K562 (cell line): ENCODE measurements around the gene HOXB7. TPM values are rescaled to one million over a fixed set of nuclear protein-coding genes. Genes with fewer than 3 reads are reported as not detected.
A peak's percentile ranks its signal among the peaks of the same experiment; 100 is the strongest.

Experiments used
- ATAC-seq: fragments of 200-7000 bp; cut with Tn5 transposase; 3 replicates; pipeline ENCODE4 v1.9.1; 2020; ENCODE audit warnings: moderate library complexity
- BruUV-seq: library from RNA; stranded (reverse); fragments of 400-500 nt; replicated peaks from 2 replicates; lab custom pipeline; 2021; lab: Mats Ljungman, UMichigan
- CTCF ChIA-PET: fragments of 300-600 bp; formaldehyde crosslinking; extraction: SDS; loops from one replicate; lab custom pipeline; 2021; ENCODE audit warnings: low intra/inter-chr PET ratio; lab: Yijun Ruan, JAX
- POLR2A ChIA-PET: fragments of 300-600, 350-650 bp; sonication (Branson Sonifier 250); formaldehyde crosslinking; extraction: SDS; loops from one replicate; lab custom pipeline; 2021; ENCODE audit warnings: antibody characterized with exemption, inconsistent platforms; lab: Yijun Ruan, JAX
- DNase-seq, 4 experiments: peaks; one replicate each; pipeline versions ENCODE4 v3.0.0 to v3.0.0-alpha.2; 2011 to 2018; ENCODE audit warnings: low spot score in 3 of 4, mixed read lengths in 3 of 4; ENCODE audit errors: extremely low read depth in 1 of 4
- FAIRE-seq: peaks from 2 replicates; lab custom pipeline; 2011; peaks lifted over from hg19 to GRCh38; lab: Jason Lieb, UNC
- H2AFZ ChIP-seq: 2 replicates; pipeline ENCODE4 v1.6.0; 2011; ENCODE audit warnings: low read depth, low read length, control low read depth, inconsistent platforms
- H3K27ac ChIP-seq: fragments of 200-600 bp; 3 replicates; pipeline ENCODE4 v1.8.0; 2011; ENCODE audit warnings: low read depth, mild to moderate bottlenecking, control low read depth, inconsistent platforms, low read length, moderate library complexity, mixed read lengths; ENCODE audit errors: extremely low read depth
- H3K27me3 ChIP-seq, 2 experiments: fragments of 300-600 bp in 1 of 2; 2 replicates in 1 of 2; 3 replicates in 1 of 2; pipeline versions ENCODE4 v1.6.0 to v1.8.0; 2011; ENCODE audit warnings: inconsistent platforms in 2 of 2, low read length in 2 of 2, mild to moderate bottlenecking in 1 of 2, mixed read lengths in 1 of 2, moderate library complexity in 1 of 2; ENCODE audit not compliant: control insufficient read depth in 2 of 2, insufficient read depth in 2 of 2
- H3K36me3 ChIP-seq: fragments of 300-600 bp; 3 replicates; pipeline ENCODE4 v1.8.0; 2011; ENCODE audit warnings: mild to moderate bottlenecking, low read length, inconsistent platforms; ENCODE audit not compliant: control insufficient read depth, insufficient read depth
- H3K4me1 ChIP-seq, 2 experiments: fragments of 200-600 bp in 1 of 2; replicated peaks in 1 of 2; 2 replicates in 1 of 2; 3 replicates in 1 of 2; pipeline versions ENCODE4 v1.5.1 to v1.8.0; 2011; ENCODE audit warnings: inconsistent platforms in 2 of 2, low read length in 2 of 2, mild to moderate bottlenecking in 1 of 2, mixed read lengths in 1 of 2, moderate library complexity in 1 of 2; ENCODE audit not compliant: control insufficient read depth in 2 of 2, insufficient read depth in 2 of 2
- H3K4me2 ChIP-seq: 2 replicates; pipeline ENCODE4 v1.6.1; 2011; ENCODE audit warnings: low read length, control low read depth, inconsistent platforms, mixed read lengths; ENCODE audit not compliant: insufficient read depth
- H3K4me3 ChIP-seq: fragments of 200-600 bp; sonication (generic), shearing (Covaris generic); 2 replicates; pipeline ENCODE4 v1.5.1; 2016; ENCODE audit warnings: control low read depth, inconsistent platforms
- H3K79me2 ChIP-seq: fragments of 200-600 bp; 3 replicates; pipeline ENCODE4 v1.8.0; 2011; ENCODE audit warnings: low read length, inconsistent platforms; ENCODE audit not compliant: control insufficient read depth, insufficient read depth
- H3K9ac ChIP-seq, 2 experiments: 2 replicates each; pipeline versions ENCODE4 v1.6.0 to v1.6.1; 2011; ENCODE audit warnings: low read depth in 2 of 2, low read length in 2 of 2, control low read depth in 1 of 2, inconsistent platforms in 1 of 2, mild to moderate bottlenecking in 1 of 2, mixed read lengths in 1 of 2; ENCODE audit not compliant: insufficient read depth in 1 of 2
- H3K9me1 ChIP-seq: one replicate; pipeline ENCODE4 v1.6.0; 2011; ENCODE audit warnings: inconsistent platforms, mild to moderate bottlenecking, low read length, moderate library complexity; ENCODE audit not compliant: control insufficient read depth, insufficient read depth
- H3K9me3 ChIP-seq: replicated peaks from 2 replicates; pipeline ENCODE4 v1.5.1; 2011; ENCODE audit warnings: low read depth, low read length, inconsistent platforms; ENCODE audit not compliant: control insufficient read depth, insufficient read depth
- H4K20me1 ChIP-seq: replicated peaks from 2 replicates; pipeline ENCODE4 v1.6.1; 2011; ENCODE audit warnings: low read length, inconsistent platforms, mixed read lengths; ENCODE audit not compliant: control insufficient read depth, insufficient read depth
- DDX20 ChIP-seq: fragments of 450-650 bp; IDR thresholded peaks from 2 replicates; pipeline ENCODE4 v1.6.1; 2016; ENCODE audit warnings: missing genetic modification characterization, low read depth, mild to moderate bottlenecking, missing compliant biosample characterization, moderate library complexity
- MIER1 ChIP-seq: fragments of 450-650 bp; IDR thresholded peaks from 2 replicates; pipeline ENCODE4 v1.6.1; 2016; ENCODE audit warnings: antibody characterized with exemption, mild to moderate bottlenecking, low read depth
- MTA2 ChIP-seq: fragments of 450-650 bp; IDR thresholded peaks from 2 replicates; pipeline ENCODE4 v1.6.1; 2016; ENCODE audit warnings: low read depth
- MYNN ChIP-seq, 2 experiments: sonication (generic); formaldehyde crosslinking in 1 of 2; IDR thresholded peaks; 2 replicates each; pipeline versions ENCODE4 v1.5.0 to v1.6.1; 2016 to 2020; ENCODE audit warnings: antibody characterized with exemption in 1 of 2, missing genetic modification reagents in 1 of 2
- POLR2B ChIP-seq: fragments of 450-650 bp; IDR thresholded peaks from 2 replicates; pipeline ENCODE4 v1.6.1; 2018; ENCODE audit warnings: low read depth; ENCODE audit not compliant: partially characterized antibody
- RCOR1 ChIP-seq, 2 experiments: IDR thresholded peaks; 2 replicates each; pipeline ENCODE4 v1.6.1; 2012; ENCODE audit warnings: low read depth in 2 of 2, low read length in 2 of 2, borderline replicate concordance in 1 of 2, improper control_type of control experiment in 1 of 2
- SRSF1 ChIP-seq: fragments of 200-400 bp; formaldehyde crosslinking; IDR thresholded peaks from 2 replicates; pipeline ENCODE4 v1.6.1; 2017; ENCODE audit warnings: mild to moderate bottlenecking, low read depth, low read length, moderate library complexity
- ZBTB8A ChIP-seq: fragments of 450-650 bp; IDR thresholded peaks from 2 replicates; pipeline ENCODE4 v1.6.1; 2018; ENCODE audit warnings: mild to moderate bottlenecking, moderate library complexity; ENCODE audit not compliant: partially characterized antibody
- ZNF3 ChIP-seq: fragments of 250-450 bp; sonication (Bioruptor Pico); IDR thresholded peaks from 2 replicates; pipeline ENCODE4 v1.5.0; 2021; ENCODE audit warnings: mild to moderate bottlenecking, moderate library complexity
- whole genome bisulfite sequencing: fragments of 100-300 bp; shearing (Covaris generic); methylation state at CpG from one replicate; pipeline ENCODE4 v1.1.6; 2016; ENCODE audit warnings: low coverage, mixed read lengths; ENCODE audit not compliant: insufficient coverage; ENCODE audit errors: missing lambda C conversion rate; 5-methylcytosine and 5-hydroxymethylcytosine counted together
- in situ Hi-C: fragments of 300-500 bp; cut with MboI; formaldehyde crosslinking; loops from 4 replicates; pipeline ENCODE4 v1.15.0; 2018; ENCODE audit warnings: inconsistent platforms, mixed read lengths
- intact Hi-C: fragments of 100-400 bp; cut with micrococcal nuclease; formaldehyde crosslinking; loops from 2 replicates; pipeline ENCODE4 v1.14.2; 2022
- polyA plus RNA-seq, 8 experiments: library from polyadenylated mRNA; depleted of rRNA in 4 of 8; stranded (reverse) in 5 of 8; unstranded in 3 of 8; fragments of >200 nt; fragmentation: Nextera tagmentation in 2 of 8; fragmentation: Illumina TruSeq in 1 of 8; extraction: Ambion mirVana in 2 of 8; extraction: Trizol in 1 of 8; gene quantifications; 2 replicates each; pipeline versions ENCODE4 v1.2.1 to v1.2.3, GENCODE V29; 2011 to 2014; ENCODE audit warnings: inconsistent platforms in 1 of 8, missing spikeins in 1 of 8
- total RNA-seq, 7 experiments: library from RNA; depleted of rRNA in 6 of 7; stranded (reverse); fragments of >200 nt in 6 of 7; fragmentation: Illumina TruSeq in 2 of 7; extraction: Trizol in 2 of 7; gene quantifications; 2 replicates each; pipeline versions ENCODE4 v1.2.1 to v1.2.3, GENCODE V29; 2011 to 2021; ENCODE audit warnings: low replicate concordance in 1 of 7
- TF ChIP-seq, protein P1 (sequence below): fragments of 450-650 bp; IDR thresholded peaks from 2 replicates; pipeline ENCODE4 v1.6.1; 2016; ENCODE audit warnings: missing biosample characterization, missing genetic modification characterization
- TF ChIP-seq, protein P2 (sequence below): sonication (generic); formaldehyde crosslinking; IDR thresholded peaks from 2 replicates; pipeline ENCODE4 v1.8.0; 2022; ENCODE audit warnings: mild to moderate bottlenecking, missing genetic modification reagents, borderline replicate concordance
- TF ChIP-seq, protein P3 (sequence below): fragments of 250-450 bp; sonication (Bioruptor Pico); IDR thresholded peaks from 2 replicates; pipeline ENCODE4 v1.8.0; 2021; ENCODE audit warnings: moderate library complexity, mild to moderate bottlenecking, inconsistent platforms
- TF ChIP-seq, protein P4 (sequence below): sonication (generic); formaldehyde crosslinking; IDR thresholded peaks from 2 replicates; pipeline ENCODE4 v1.9.0; 2022; ENCODE audit warnings: mild to moderate bottlenecking, missing genetic modification reagents

HOXB7 gene
- total and polyA plus RNA-seq, 9 of the 15 experiments (the other 6 are each of a cell fraction or from before 2014, with no cell fraction given): 5.5 to 16.7 (median 8.3) TPM

DNA sequence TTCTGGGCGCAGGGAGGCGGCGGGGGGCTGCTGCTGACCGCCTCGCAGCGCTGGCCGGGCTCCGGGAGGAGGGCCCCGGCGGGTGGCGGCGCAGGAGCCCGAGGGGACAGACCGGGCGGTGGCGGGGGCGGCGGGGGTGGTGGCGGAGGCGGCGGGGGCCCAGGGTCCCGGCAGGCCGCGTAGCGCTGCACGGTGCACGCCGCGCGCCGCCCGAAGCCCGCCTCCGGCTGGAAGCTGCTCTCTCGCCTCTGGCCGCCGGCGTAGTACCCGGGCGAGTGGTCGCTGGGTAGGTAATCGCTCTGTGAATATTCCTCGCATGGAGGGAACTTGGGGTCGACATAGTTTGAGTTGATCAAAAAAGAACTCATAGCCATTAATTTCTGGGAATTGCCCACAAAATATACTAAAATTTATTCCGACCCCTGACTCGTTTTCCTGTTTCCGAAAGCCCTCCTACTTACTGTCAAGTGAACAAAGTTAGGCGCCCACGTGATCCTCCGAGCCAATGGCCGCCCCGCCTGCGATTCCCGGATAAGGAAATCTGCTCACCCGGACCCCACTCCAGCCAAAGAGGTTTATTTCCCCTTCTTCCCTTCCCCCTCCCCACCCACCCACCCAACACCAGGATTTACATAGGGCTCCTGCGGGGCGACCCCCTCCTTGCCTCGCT lies 32.7 kb downstream of the HOXB7 start, which contains the start of gene HOXB4:
HOXB4 (minus strand) TSS at position 405 of the 670 bp plus-strand sequence; CDS start at position 374, 31 bp downstream.
- intact Hi-C loops (no loop called here), in situ Hi-C loops (no loop called here)
- peak within 1 kb of the TSS; percentile 95 for H3K27ac ChIP-seq
- under 1% methylated on average over 37 of the region's 58 CpGs for WGBS
- POLR2A ChIA-PET: interaction anchor here (0.6 to 1.2 kb wide), 5 partner anchors 15 to 75 kb away, joined by 3 to 5 read pairs (median 3); partner anchors contain the start of gene HOXB5
- no peaks in the 10 kb centered on the region for H4K20me1 ChIP-seq
- peak within 1 kb of the TSS; percentile 71 for H3K4me3 ChIP-seq
- H2AFZ ChIP-seq: peak within 1 kb of the TSS; percentile 61; the same call in 1 of the 2 replicates
- no TSS peak for BruUV-seq
- FAIRE-seq: peak; percentile 69
- peak; percentile 50 for ATAC-seq
- H3K9me3 ChIP-seq: no peaks in the 10 kb centered on the region
- H3K4me2 ChIP-seq: peak within 1 kb of the TSS; percentile 93
- no peaks in the 10 kb centered on the region for H3K27me3 ChIP-seq
- CTCF ChIA-PET: interaction anchor here (0.6 kb wide), 1 partner anchor 12 kb away, joined by 3 read pairs; no protein-coding TSS in a partner anchor
- peaks cover 43 to 53% of the 10 kb centered on the region in 2 experiments for H3K4me1 ChIP-seq
- peaks cover 98% of the 10 kb centered on the region for H3K79me2 ChIP-seq
- H3K9ac ChIP-seq: peak within 1 kb of the TSS; percentile 95 to 97
- DNase-seq: peak; percentile 87 to 95 (median 90)
- H3K9me1 ChIP-seq: no peaks in the 10 kb centered on the region
- H3K36me3 ChIP-seq: peaks cover 32% of the 10 kb centered on the region; the same call in 2 of the 3 replicates
- TF ChIP-seq RCOR1 (IDR thresholded peaks at IDR 0.05; ENCODE audit: borderline replicate concordance in 1 of 2, low read depth in 2 of 2, low read length in 2 of 2) (peak in 1 of 2 experiments; percentile 9; a peak in 1 of 4 replicates), MIER1 (no peak), MTA2 (no peak), ZBTB8A (no peak), DDX20 (no peak), MYNN (IDR thresholded peaks at IDR 0.05) (0 out of 2 replicates have a peak, but pooled peaks have one; percentile 2), MYNN (CRISPR knock-in tag; IDR thresholded peaks at IDR 0.05) (no peak), ZNF3 (CRISPR knock-in tag) (no peak), POLR2B (no peak), SRSF1 (no peak)
- TF ChIP-seq, protein P1, sequence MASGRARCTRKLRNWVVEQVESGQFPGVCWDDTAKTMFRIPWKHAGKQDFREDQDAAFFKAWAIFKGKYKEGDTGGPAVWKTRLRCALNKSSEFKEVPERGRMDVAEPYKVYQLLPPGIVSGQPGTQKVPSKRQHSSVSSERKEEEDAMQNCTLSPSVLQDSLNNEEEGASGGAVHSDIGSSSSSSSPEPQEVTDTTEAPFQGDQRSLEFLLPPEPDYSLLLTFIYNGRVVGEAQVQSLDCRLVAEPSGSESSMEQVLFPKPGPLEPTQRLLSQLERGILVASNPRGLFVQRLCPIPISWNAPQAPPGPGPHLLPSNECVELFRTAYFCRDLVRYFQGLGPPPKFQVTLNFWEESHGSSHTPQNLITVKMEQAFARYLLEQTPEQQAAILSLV: no peak
- TF ChIP-seq, protein P2, sequence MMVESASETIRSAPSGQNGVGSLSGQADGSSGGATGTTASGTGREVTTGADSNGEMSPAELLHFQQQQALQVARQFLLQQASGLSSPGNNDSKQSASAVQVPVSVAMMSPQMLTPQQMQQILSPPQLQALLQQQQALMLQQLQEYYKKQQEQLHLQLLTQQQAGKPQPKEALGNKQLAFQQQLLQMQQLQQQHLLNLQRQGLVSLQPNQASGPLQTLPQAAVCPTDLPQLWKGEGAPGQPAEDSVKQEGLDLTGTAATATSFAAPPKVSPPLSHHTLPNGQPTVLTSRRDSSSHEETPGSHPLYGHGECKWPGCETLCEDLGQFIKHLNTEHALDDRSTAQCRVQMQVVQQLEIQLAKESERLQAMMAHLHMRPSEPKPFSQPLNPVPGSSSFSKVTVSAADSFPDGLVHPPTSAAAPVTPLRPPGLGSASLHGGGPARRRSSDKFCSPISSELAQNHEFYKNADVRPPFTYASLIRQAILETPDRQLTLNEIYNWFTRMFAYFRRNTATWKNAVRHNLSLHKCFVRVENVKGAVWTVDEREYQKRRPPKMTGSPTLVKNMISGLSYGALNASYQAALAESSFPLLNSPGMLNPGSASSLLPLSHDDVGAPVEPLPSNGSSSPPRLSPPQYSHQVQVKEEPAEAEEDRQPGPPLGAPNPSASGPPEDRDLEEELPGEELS (CRISPR knock-in tag): no peak
- TF ChIP-seq, protein P3, sequence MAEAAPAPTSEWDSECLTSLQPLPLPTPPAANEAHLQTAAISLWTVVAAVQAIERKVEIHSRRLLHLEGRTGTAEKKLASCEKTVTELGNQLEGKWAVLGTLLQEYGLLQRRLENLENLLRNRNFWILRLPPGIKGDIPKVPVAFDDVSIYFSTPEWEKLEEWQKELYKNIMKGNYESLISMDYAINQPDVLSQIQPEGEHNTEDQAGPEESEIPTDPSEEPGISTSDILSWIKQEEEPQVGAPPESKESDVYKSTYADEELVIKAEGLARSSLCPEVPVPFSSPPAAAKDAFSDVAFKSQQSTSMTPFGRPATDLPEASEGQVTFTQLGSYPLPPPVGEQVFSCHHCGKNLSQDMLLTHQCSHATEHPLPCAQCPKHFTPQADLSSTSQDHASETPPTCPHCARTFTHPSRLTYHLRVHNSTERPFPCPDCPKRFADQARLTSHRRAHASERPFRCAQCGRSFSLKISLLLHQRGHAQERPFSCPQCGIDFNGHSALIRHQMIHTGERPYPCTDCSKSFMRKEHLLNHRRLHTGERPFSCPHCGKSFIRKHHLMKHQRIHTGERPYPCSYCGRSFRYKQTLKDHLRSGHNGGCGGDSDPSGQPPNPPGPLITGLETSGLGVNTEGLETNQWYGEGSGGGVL: no peak
- TF ChIP-seq, protein P4, sequence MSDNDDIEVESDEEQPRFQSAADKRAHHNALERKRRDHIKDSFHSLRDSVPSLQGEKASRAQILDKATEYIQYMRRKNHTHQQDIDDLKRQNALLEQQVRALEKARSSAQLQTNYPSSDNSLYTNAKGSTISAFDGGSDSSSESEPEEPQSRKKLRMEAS (CRISPR knock-in tag): no peak
